CD14-positive monocyte (primary cell): ENCODE results near the gene PATE2. TPM values are rescaled to one million over a fixed set of nuclear protein-coding genes. Genes with fewer than 3 reads are reported as not detected.

Experiments used
- DNase-seq, 3 donors: peaks; one replicate each; pipeline ENCODE4 v3.0.0-alpha.2; 2011 to 2022
- H2AFZ ChIP-seq: 2 replicates; pipeline ENCODE4 v1.6.0; 2012; ENCODE audit warnings: mild to moderate bottlenecking, low read depth, low read length, inconsistent platforms; ENCODE audit not compliant: insufficient read depth, poor library complexity, severe bottlenecking
- H3K27ac ChIP-seq, 2 donors: 1 replicate in 1 of 2; 2 replicates in 1 of 2; pipeline ENCODE4 v1.5.1; 2012 to 2013; ENCODE audit warnings: low read length in 2 of 2, control low read depth in 1 of 2, inconsistent platforms in 1 of 2, low read depth in 1 of 2, mild to moderate bottlenecking in 1 of 2
- H3K27me3 ChIP-seq, 2 donors: one replicate each; pipeline versions ENCODE4 v1.6.0 to v1.6.1; 2011 to 2013; ENCODE audit warnings: low read length in 2 of 2; ENCODE audit not compliant: control insufficient read depth in 2 of 2, insufficient read depth in 2 of 2
- H3K36me3 ChIP-seq, 2 donors: replicated peaks in 1 of 2; 1 replicate in 1 of 2; 2 replicates in 1 of 2; pipeline versions ENCODE4 v1.5.1 to v1.6.1; 2012 to 2013; ENCODE audit warnings: low read length in 2 of 2, control low read depth in 1 of 2, inconsistent platforms in 1 of 2, mild to moderate bottlenecking in 1 of 2; ENCODE audit not compliant: insufficient read depth in 2 of 2, control insufficient read depth in 1 of 2
- H3K4me1 ChIP-seq, 2 donors: 1 replicate in 1 of 2; 2 replicates in 1 of 2; pipeline versions ENCODE4 v1.5.1 to v1.6.1; 2012 to 2013; ENCODE audit warnings: low read length in 2 of 2, control low read depth in 1 of 2, inconsistent platforms in 1 of 2, mild to moderate bottlenecking in 1 of 2, moderate library complexity in 1 of 2; ENCODE audit not compliant: insufficient read depth in 2 of 2, control insufficient read depth in 1 of 2
- H3K4me2 ChIP-seq: replicated peaks from 2 replicates; pipeline ENCODE3; 2012; ENCODE audit warnings: low read length, moderate library complexity, mild to moderate bottlenecking; ENCODE audit not compliant: poor library complexity, severe bottlenecking; ENCODE audit errors: extremely low read depth
- H3K4me3 ChIP-seq, 3 experiments: fragments of 200-600 bp in 1 of 3; sonication (generic) in 1 of 3; replicated peaks in 1 of 3; 1 replicate in 2 of 3; 2 replicates in 1 of 3; pipeline ENCODE4 v1.5.1; 2011 to 2013; ENCODE audit warnings: low read length in 3 of 3, mild to moderate bottlenecking in 3 of 3, control low read depth in 2 of 3, low read depth in 2 of 3, inconsistent platforms in 1 of 3, moderate library complexity in 1 of 3
- H3K79me2 ChIP-seq: 2 replicates; pipeline ENCODE4 v1.6.0; 2012; ENCODE audit warnings: mild to moderate bottlenecking, control low read depth, inconsistent platforms, low read length, moderate library complexity; ENCODE audit not compliant: insufficient read depth
- H3K9ac ChIP-seq: 2 replicates; pipeline ENCODE4 v1.6.0; 2017; ENCODE audit warnings: low read length, mild to moderate bottlenecking; ENCODE audit not compliant: insufficient read depth, poor library complexity, severe bottlenecking
- H3K9me3 ChIP-seq, 2 donors: replicated peaks in 1 of 2; 1 replicate in 1 of 2; 2 replicates in 1 of 2; pipeline versions ENCODE4 v1.5.1 to v1.6.1; 2012 to 2013; ENCODE audit warnings: low read length in 2 of 2, control low read depth in 1 of 2; ENCODE audit not compliant: control insufficient read depth in 1 of 2, insufficient read depth in 1 of 2
- H4K20me1 ChIP-seq: 2 replicates; pipeline ENCODE4 v1.6.0; 2012; ENCODE audit warnings: mild to moderate bottlenecking, low read length, control low read depth, moderate library complexity; ENCODE audit not compliant: insufficient read depth
- H3K27ac Mint-ChIP-seq, 7 donors: one replicate each; pipeline ENCODE4 v1.8.0; 2020; ENCODE audit warnings: mild to moderate bottlenecking in 7 of 7, mixed read lengths in 7 of 7, moderate library complexity in 6 of 7, inconsistent platforms in 2 of 7
- H3K27me3 Mint-ChIP-seq, 3 donors: one replicate each; pipeline ENCODE4 v1.8.0; 2021 to 2022; ENCODE audit warnings: low read depth in 3 of 3, mild to moderate bottlenecking in 3 of 3, mixed read lengths in 3 of 3, moderate library complexity in 3 of 3, inconsistent platforms in 1 of 3
- H3K36me3 Mint-ChIP-seq, 2 donors: one replicate each; pipeline ENCODE4 v1.8.0; 2020; ENCODE audit warnings: mixed read lengths in 2 of 2, inconsistent platforms in 1 of 2, mild to moderate bottlenecking in 1 of 2
- H3K4me1 Mint-ChIP-seq: one replicate; pipeline ENCODE4 v1.8.0; 2020; ENCODE audit warnings: mild to moderate bottlenecking, mixed read lengths
- H3K4me3 Mint-ChIP-seq, 2 donors: one replicate each; pipeline ENCODE4 v1.8.0; 2020; ENCODE audit warnings: mild to moderate bottlenecking in 2 of 2, mixed read lengths in 2 of 2, moderate library complexity in 1 of 2
- H3K9me3 Mint-ChIP-seq, 7 donors: one replicate each; pipeline ENCODE4 v1.8.0; 2020 to 2022; ENCODE audit warnings: mixed read lengths in 7 of 7, mild to moderate bottlenecking in 6 of 7, moderate library complexity in 6 of 7, inconsistent platforms in 2 of 7
- WGBS: methylation state at CpG from one replicate; pipeline ENCODE4 v1.1.5; 2013; ENCODE audit warnings: missing lambda C conversion rate; ENCODE audit not compliant: insufficient coverage; 5-methylcytosine and 5-hydroxymethylcytosine counted together
- intact Hi-C, 2 donors: fragments of 100-400 bp; cut with micrococcal nuclease; formaldehyde crosslinking; loops; one replicate each; pipeline versions ENCODE4 v1.15.0 to v1.15.1; 2023
- polyA plus RNA-seq, 3 donors: library from polyadenylated mRNA; depleted of rRNA in 1 of 3; unstranded in 2 of 3; stranded (reverse) in 1 of 3; fragments of 300-500 nt in 2 of 3; fragments of >200 nt in 1 of 3; fragmentation: Illumina TruSeq in 2 of 3; gene quantifications; 1 replicate in 2 of 3; 2 replicates in 1 of 3; pipeline ENCODE4 v1.2.3, GENCODE V29; 2012 to 2021
- TF ChIP-seq, protein P1 (sequence below): fragments of 200-600 bp; IDR thresholded peaks from one replicate; pipeline ENCODE4 v1.8.0; 2022; ENCODE audit warnings: antibody characterized with exemption, mild to moderate bottlenecking

PATE2 gene
- polyA plus RNA-seq, 3 donors, result not detected

GRCh38 chr11:125768336-125769046 is 10.1 kb downstream of the PATE2 start:
- no peak for DNase-seq
- 63% methylated on average over 3 of the region's 10 CpGs for WGBS
- H3K4me1 ChIP-seq, result no peaks in the 10 kb centered on the region
- H3K27me3 ChIP-seq, result no peaks in the 10 kb centered on the region
- H3K36me3 Mint-ChIP-seq, result no peaks in the 10 kb centered on the region
- no peaks in the 10 kb centered on the region for H4K20me1 ChIP-seq
- no peaks in the 10 kb centered on the region for H3K79me2 ChIP-seq
- TF ChIP-seq, protein P1, sequence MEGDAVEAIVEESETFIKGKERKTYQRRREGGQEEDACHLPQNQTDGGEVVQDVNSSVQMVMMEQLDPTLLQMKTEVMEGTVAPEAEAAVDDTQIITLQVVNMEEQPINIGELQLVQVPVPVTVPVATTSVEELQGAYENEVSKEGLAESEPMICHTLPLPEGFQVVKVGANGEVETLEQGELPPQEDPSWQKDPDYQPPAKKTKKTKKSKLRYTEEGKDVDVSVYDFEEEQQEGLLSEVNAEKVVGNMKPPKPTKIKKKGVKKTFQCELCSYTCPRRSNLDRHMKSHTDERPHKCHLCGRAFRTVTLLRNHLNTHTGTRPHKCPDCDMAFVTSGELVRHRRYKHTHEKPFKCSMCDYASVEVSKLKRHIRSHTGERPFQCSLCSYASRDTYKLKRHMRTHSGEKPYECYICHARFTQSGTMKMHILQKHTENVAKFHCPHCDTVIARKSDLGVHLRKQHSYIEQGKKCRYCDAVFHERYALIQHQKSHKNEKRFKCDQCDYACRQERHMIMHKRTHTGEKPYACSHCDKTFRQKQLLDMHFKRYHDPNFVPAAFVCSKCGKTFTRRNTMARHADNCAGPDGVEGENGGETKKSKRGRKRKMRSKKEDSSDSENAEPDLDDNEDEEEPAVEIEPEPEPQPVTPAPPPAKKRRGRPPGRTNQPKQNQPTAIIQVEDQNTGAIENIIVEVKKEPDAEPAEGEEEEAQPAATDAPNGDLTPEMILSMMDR, result no peak
- no peak overlapping the region for H3K27ac ChIP-seq
- H3K27ac Mint-ChIP-seq, result no peak overlapping the region
- H3K27me3 Mint-ChIP-seq, result peaks cover 0 to 7% (median 2%) of the 10 kb centered on the region in 3 donors
- H3K9me3 Mint-ChIP-seq, result peaks cover 0 to 2% (median 0%) of the 10 kb centered on the region in 7 donors
- no peak overlapping the region for H3K9ac ChIP-seq
- no peaks in the 10 kb centered on the region for H3K36me3 ChIP-seq
- H3K4me3 ChIP-seq, result no peak overlapping the region
- H3K9me3 ChIP-seq, result no peaks in the 10 kb centered on the region
- H3K4me1 Mint-ChIP-seq, result no peaks in the 10 kb centered on the region
- H3K4me3 Mint-ChIP-seq, result no peak overlapping the region
- H2AFZ ChIP-seq, result no peak overlapping the region
- no peak overlapping the region for H3K4me2 ChIP-seq
- intact Hi-C loops, result no loop called here

DNA sequence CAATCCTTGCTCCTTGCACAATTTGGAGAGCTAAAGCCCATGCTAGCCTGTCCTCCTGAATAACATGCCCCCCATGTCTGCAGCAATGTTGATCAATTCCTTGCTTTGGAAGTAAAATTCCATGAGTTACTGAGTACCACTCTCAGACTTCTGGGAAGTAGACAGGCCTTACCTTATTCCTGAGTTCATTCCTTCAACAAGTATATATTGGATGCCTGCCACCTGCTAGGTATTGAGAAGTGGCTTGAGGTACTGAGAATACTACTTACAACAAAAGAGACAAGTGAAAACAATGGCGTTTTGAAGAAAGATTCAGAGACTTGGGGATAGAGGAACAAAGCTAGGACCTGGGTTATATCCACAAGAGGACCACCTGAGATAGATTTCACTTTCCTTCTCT is 12.4 kb downstream of the PATE2 start:
- Histone ChIP-seq H3K4me2 (no peak overlapping the region), H3K27me3 (no peaks in the 10 kb centered on the region), H3K27ac (no peak overlapping the region), H3K4me3 (no peak overlapping the region), H3K79me2 (no peaks in the 10 kb centered on the region), H3K9ac (no peak overlapping the region), H2AFZ (no peak overlapping the region), H3K9me3 (no peaks in the 10 kb centered on the region), H4K20me1 (no peaks in the 10 kb centered on the region), H3K36me3 (no peaks in the 10 kb centered on the region), H3K4me1 (no peaks in the 10 kb centered on the region)
- Mint-ChIP-seq H3K27ac (no peak overlapping the region), H3K9me3 (peaks cover 0 to 3% (median 0%) of the 10 kb centered on the region in 7 donors), H3K4me1 (no peaks in the 10 kb centered on the region), H3K36me3 (no peaks in the 10 kb centered on the region), H3K27me3 (peaks cover 0 to 6% (median 2%) of the 10 kb centered on the region in 3 donors), H3K4me3 (no peak overlapping the region)
- no peak for DNase-seq
- no CpG with 5 or more reads among the region's 1 CpG for WGBS
- intact Hi-C loops, result no loop called here
- TF ChIP-seq, protein P1, result no peak
